ENCODE data around the gene DDI1.
"Not testable (repeated sequence)": the region's sequence is repeated elsewhere in the genome, so short reads cannot be mapped to it uniquely, and the experiment has no call there.

DDI1 gene

GRCh38 chr11:104043142-104043541, 6.7 kb downstream of the DDI1 start:
- DNase-seq = no peak

- no peak for DNase-seq
These were observed 7.3 kb downstream of the DDI1 start for GRCh38 chr11:104043678-104044239.

DNA sequence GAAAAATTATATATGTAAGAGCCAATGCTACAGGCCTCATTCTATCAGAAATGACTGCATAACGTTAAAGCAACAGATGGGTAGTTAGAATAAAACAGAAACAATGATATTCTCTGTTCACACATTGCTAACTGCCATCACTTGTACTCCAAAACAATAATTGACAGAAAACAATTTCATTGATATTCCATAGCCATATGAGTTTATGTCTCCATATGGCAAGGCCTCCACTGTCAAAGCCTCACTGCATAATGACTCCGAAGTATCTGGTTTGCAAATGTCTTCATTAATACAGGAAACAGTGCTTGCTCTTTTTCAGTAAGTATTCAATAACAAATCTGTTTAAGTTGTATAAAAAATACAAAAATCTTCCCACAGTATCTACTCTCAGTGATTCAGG, 9.9 kb downstream of the DDI1 start:
- no peak for DNase-seq

- not testable (repeated sequence) for DNase-seq
These were observed 10.4 kb downstream of the DDI1 start for GRCh38 chr11:104046858-104047257.

GRCh38 chr11:104049116-104049515, 12.7 kb downstream of the DDI1 start:
- DNase-seq = no peak

DNA sequence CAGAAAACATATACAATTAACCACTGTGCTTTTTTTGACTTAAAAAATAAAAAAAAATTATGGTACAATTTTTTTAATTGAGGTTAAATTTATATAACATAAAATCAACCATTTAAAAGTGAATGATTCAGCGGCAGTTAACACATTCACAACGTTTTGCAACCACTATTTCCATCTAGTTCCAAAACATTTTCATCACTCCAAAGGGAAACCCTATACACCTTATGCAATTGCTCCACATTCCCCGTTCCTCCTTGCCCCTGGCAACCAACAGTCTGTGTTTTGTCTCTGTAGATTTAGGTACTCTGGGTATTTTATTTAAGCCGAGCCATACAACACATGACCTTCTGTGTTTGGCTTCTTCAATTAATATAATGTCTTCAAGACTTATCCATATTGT, 15.3 kb downstream of the DDI1 start:
- DNase-seq = no peak

DNA sequence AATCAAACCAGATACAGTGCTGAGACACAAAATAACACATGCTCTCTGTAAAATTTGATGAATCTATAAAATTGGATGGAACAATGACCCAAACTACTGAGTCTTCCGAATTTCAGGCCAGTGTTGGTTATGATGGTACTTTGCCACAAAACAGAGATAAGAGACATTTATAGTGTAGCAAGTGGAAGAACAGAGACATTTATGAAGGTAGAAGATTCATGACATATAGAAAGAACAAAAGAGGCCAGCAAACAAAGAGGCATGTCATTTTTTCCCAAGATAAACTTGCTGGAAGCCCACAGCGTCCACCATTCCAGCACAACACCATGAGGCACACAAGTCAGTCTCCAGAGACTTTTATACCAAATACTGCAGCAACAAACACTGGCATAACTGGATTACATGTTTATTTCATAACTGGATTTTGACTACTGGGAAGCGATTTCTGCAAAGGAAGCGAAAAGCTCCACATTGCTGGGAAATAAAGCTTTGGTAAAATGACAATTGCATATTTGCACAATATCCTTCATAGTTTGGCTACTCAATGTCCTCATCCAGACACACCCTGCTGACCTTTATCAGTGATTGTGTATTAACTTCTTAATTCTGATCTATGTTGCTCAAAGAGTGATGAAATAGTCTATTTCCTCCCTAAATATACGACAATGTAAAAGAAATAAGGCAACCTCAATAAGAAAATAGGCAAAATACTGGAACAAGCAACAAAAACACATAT, 17.5 kb downstream of the DDI1 start:
- no peak for DNase-seq

- no peak for DNase-seq
These were observed 18.6 kb downstream of the DDI1 start for GRCh38 chr11:104054911-104055529.

GRCh38 chr11:104055596-104055995, 19.2 kb downstream of the DDI1 start:
- DNase-seq = no peak

DNA sequence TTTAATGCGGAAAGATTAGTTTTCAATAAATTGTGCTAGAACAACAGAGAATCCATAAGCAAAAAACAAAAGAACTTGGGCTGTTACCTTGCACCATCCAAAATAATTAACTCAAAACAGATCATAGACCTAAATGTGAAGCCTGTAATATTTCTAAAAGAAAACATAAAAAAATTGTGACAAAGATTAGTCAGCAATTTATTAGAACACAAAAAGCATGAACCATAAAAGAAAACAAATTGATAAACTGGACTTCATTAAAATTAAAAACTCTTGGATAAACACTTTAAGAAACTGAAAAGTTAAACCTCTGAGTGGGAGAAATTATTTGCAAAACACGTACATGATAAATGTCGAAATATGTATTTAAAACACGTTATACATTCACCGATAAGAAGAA, 21.5 kb downstream of the DDI1 start:
- no peak for DNase-seq

GRCh38 chr11:104058680-104059079, 22.2 kb downstream of the DDI1 start:
- DNase-seq = no peak

GRCh38 chr11:104060004-104060794, 23.8 kb downstream of the DDI1 start:
- DNase-seq = no peak

DNA sequence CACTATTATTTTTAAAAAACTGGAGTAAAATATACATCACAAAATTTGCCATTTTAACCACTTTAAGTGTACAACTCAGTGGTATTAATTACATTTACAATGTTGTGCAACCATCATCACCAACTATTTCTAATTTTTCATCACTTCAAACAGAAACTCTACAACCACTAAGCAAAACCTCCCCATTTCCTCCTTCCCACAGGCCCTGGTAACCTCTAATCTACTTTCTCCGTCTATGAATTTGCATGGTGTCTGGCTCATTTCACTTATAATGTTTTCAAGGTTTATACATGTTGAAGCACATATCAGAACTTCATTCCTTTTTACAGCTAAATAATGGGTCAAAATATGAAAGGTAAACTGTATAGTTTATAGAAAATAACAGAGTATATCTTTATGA, 24.4 kb downstream of the DDI1 start:
- DNase-seq = no peak

DNA sequence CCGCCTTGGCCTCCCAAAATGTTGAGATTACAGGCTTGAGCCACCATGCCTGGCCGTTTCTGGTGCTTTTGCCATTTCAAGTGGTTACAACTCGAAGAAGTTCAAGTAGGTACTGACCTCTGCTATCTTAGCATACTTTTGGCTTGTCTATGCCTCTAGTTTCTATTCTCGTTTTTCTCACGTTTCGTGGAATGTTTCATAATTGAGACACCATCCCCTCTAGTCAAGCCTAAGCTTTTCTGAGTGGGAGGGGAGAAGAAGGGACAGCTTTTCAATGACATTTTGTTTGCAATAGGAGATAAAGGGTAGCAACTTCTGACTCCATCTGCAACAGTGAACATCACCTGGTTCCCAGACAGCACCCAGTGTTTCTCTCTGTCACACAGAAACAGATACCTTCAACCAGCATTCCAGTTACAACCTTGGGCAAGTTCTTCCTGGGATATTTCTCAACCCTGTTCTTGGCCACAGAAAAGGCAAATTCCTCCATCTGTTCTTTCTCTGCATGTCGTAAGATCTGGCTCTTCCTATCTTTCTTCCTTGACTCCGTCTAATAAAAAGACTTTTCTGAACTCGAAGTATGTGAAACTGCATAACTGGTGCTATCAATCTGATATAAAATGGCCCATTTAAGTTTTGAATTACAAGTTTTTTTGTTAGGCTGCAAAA, 25.5 kb downstream of the DDI1 start:
- no peak for DNase-seq

DNA sequence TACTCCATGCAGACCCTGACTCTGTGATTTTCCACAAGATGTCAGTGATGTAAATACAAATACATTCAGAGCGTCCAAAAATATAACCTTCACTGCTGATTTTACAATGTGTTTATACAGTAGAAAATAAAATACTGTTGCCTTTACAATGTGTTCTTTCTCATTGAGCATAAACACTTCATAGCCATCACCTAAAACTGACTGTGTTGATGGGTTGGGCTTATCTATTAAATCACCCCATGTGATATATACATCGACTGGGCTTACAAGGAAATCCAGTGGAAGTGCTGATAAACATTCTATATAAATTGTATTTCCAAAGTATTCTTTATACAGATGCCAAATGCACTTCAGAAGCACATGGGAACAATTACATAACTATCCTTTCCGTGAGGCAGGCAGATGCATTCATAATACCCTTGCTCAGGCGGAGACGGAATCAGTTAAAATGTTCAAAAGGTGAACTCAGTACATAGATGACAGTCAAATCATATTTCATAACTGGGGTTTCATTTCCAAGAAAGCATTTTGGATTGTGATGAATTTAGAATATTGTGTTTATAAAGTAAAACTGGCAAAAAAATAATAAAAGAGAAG, 27.7 kb downstream of the DDI1 start:
- DNase-seq = no peak

DNA sequence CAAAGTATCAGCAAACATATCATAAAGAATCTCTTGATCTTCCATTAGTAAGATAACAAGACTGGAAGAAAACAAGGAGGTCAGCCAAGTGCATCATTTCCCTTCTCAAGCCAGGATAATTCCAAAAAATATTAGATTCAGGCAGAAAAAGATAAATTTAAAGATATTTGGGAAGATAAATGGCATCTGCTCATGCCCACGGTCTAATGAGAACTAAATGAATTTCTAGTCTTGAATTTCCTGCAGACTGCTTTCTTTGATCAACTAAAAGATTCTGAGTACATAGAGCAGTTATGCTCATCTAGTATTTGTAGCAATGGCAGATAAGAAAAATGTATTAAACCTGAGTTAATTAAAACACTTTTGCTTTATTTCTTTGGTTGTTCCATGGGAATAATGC, 31.1 kb downstream of the DDI1 start:
- no peak for DNase-seq

GRCh38 chr11:104073950-104074705, 37.7 kb downstream of the DDI1 start:
- no peak for DNase-seq

DNA sequence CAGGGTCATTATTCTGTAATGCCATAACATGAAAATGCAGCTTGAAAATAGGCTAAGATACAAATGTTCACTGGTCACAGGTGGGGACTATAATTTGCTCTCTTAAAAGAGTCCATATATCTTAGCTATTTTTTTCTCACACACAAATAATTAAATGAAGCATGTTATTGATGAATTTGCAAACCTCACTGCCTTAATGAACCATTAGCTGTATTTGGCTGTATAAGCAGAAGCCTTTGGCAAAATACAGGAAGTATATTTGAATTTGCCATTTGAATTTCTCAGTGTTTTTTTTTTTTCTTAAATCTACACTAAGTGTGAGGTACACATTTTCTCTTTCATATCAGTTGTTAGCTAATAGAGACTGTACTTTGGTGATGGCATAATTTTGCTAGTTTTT, 38.7 kb downstream of the DDI1 start:
- DNase-seq = no peak

DNA sequence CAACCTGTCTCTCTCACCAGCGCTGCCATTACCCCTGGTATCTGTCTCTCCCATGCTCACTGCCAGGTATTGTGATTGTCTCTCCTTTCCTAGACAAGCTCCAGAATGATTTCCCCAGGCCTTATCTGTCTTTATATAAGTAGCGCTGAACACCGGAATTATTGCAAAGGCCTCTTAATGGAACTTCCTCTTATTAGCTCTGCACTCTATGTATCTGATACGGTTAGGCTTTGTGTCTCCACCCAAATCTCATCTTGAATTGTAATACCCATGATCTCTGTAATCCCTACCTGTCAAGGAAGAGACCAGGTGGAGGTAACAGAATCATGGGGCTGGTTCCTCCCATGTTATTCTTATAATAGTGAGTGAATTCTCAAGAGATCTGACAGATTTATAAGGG, 39.3 kb downstream of the DDI1 start:
- DNase-seq = no peak

- DNase-seq = no peak
These were observed 40.0 kb downstream of the DDI1 start for GRCh38 chr11:104076455-104076854.

DNA sequence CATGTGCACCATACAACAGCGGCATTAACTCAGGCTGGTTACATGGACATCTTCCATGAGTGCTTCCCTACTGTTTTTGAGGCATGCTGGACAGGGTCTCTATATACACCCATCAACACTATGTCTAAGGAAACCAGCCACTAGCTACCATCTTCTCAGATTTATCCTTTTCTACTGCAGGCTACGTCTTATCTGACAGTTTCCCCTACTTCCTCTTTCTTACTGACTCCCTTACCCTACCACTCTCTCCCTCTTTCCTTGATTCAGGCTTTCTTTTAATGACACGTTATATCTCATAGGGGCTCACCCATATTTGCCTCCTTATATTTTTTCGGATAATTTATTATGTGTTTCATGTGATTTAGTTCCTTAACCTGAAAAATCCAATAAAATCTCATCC, 41.8 kb downstream of the DDI1 start:
- DNase-seq = no peak

DNA sequence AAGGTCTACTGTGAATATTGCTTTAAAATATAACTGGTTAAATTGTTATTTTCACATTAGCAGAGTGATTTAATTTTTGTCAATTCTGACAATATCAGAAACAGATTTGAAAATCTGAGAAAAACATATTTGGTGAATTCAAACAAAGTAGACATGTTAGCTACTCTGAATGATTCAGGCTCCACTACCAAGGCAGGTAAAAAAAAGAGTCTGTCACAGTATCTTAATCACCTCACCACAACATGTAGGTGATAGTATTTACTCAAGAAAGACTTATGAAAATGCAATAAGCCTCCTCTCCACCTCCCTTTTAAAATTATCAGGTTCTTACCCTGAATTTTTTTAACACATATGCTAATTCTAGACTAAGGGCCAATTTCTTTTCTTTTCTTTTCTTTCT, 42.6 kb downstream of the DDI1 start:
- no peak for DNase-seq
